Astrocyte of the spinal cord (primary cell): ENCODE measurements around the gene LSAMP.

Source experiments
- DNase-seq: peaks from one replicate; pipeline ENCODE4 v3.0.0; 2011; ENCODE audit warnings: low read depth, low spot score
- H3K4me3 ChIP-seq: 2 replicates; pipeline ENCODE4 v1.5.1; 2011; ENCODE audit warnings: low read depth, mild to moderate bottlenecking, low read length, moderate library complexity
- in situ Hi-C: cut with HindIII; loops from 2 replicates; pipeline ENCODE4 v1.10.0; 2017; ENCODE audit warnings: low sequenced_read_pairs
- TF ChIP-seq, protein P1 (sequence below): IDR thresholded peaks from 2 replicates; pipeline ENCODE4 v1.5.1; 2012; ENCODE audit warnings: low read depth, mild to moderate bottlenecking, low read length, inconsistent platforms

LSAMP gene

DNA sequence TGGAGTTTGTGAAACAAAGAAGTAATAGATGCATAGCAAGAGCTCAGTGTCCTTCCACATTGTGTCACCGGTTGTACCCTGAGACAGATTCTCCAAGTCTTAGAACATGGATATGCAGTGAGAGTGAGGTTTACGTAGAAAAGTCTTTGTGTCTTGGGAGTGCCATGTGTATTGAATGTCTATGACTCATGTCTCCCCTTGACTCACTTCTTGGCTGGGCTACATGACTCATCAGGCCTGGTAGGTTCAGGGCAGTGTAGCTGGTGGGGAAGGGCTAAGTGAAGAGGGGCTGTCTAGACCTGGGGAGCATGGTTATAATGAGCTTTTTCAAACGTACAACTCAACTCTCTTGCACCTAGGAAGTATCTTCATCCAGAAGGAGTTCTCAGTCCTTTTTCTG, 654.5 kb downstream of the LSAMP start:
- H3K4me3 ChIP-seq, result no peak overlapping the region
- in situ Hi-C loops, result no loop called here
- TF ChIP-seq, protein P1, sequence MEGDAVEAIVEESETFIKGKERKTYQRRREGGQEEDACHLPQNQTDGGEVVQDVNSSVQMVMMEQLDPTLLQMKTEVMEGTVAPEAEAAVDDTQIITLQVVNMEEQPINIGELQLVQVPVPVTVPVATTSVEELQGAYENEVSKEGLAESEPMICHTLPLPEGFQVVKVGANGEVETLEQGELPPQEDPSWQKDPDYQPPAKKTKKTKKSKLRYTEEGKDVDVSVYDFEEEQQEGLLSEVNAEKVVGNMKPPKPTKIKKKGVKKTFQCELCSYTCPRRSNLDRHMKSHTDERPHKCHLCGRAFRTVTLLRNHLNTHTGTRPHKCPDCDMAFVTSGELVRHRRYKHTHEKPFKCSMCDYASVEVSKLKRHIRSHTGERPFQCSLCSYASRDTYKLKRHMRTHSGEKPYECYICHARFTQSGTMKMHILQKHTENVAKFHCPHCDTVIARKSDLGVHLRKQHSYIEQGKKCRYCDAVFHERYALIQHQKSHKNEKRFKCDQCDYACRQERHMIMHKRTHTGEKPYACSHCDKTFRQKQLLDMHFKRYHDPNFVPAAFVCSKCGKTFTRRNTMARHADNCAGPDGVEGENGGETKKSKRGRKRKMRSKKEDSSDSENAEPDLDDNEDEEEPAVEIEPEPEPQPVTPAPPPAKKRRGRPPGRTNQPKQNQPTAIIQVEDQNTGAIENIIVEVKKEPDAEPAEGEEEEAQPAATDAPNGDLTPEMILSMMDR, result no peak
- DNase-seq, result peak; percentile 98

GRCh38 chr3:115789481-115789880, 655.8 kb downstream of the LSAMP start:
- TF ChIP-seq, protein P1, result no peak
- no peak for DNase-seq
- in situ Hi-C loops, result no loop called here
- H3K4me3 ChIP-seq, result no peak overlapping the region

- TF ChIP-seq, protein P1, result no peak
- peak; percentile 94 for DNase-seq
- in situ Hi-C loops, result no loop called here
- no peak overlapping the region for H3K4me3 ChIP-seq
These were observed 656.3 kb downstream of the LSAMP start for GRCh38 chr3:115788921-115789470.

DNA sequence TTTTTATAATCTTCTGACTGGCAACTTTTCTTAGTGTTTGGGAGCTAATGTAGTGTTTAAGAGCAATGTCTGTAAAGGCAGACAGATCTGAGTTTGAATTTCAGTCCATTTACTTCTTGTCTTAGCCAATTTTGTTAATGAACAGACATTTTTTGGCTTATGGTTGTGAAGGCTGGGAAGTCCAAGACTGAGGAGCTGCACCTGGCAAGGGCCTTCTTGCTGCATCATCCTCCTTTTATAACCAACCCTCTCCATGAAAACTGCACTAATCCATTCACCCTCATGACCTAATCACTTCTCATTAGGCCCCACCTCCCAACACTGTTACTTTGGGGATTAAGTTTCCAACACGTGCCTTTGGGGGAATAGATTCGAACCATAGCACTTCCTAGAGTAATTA, 657.5 kb downstream of the LSAMP start:
- no peak for DNase-seq
- in situ Hi-C loops, result no loop called here
- TF ChIP-seq, protein P1, result no peak
- no peak overlapping the region for H3K4me3 ChIP-seq

DNA sequence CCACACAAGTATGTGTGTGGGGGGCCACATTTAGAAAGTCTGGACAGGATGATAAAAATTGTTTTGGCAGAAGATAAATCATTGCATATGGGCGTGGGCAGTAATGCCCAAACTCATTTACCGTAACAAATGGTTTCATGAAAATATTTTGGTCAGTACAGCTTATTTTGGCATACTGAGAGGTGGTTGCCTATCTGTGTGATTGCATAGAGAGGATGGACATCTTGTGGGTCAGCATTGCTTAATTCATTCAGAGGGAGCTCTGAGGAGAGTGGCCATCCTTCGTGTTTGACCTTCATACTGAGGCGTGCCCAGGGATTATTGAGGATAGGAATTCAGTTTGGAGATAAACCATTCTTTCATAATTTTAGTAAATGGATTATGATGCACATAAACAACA, 659.5 kb downstream of the LSAMP start:
- in situ Hi-C loops, result no loop called here
- no peak for DNase-seq
- H3K4me3 ChIP-seq, result no peak overlapping the region
- TF ChIP-seq, protein P1, result no peak

DNA sequence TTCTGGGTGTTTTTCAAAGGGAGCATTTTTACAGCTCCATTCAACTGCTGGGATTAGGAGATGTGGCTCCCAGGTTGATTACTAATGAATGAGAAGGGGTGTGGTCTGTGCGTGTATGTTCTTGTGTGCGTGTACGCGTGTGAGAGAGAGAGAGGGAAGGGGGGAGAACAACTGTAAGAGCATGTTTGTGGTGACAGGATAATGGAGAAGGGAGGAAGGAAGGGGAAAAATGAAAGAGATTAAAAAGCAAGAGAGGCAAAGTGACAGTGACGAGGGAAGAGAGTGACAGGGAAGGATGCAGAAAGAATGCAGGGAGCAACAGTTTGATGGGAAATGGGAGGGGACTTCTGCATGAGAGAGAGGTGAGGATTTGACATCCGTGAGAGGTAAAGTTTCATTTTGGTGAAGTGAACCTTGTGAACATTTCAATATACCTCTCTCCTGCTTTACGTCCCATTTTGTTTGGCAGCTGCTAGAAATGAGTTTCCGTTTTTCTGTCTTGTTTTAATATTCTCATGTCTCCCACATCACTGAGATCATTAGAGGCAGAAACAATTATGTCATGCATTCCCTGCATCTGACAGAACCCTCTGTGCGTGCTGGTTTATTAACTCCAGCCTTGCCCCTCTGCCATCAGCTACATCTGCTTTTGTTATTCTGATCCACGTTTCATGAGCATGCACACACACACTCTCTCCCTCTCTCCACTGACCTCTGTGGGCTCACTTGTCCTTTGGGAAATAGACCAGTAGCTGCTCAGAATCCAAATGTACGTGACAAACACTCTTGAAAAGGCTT, 660.3 kb downstream of the LSAMP start:
- in situ Hi-C loops, result no loop called here
- H3K4me3 ChIP-seq, result peak overlapping the region; percentile 51
- TF ChIP-seq, protein P1, result no peak
- peak; percentile 80 for DNase-seq
